HG03060 (cell line): Measurements from ENCODE around the gene ACTRT1.

Source experiments
- ATAC-seq: cut with Tn5 transposase; IDR thresholded peaks from one replicate; pipeline ENCODE4 v1.9.1; 2021; ENCODE audit warnings: low read depth, moderate number of reproducible peaks; ENCODE audit not compliant: unreplicated experiment

ACTRT1 gene

GRCh38 chrX:128052303-128052702 is at the start of gene ACTRT1:
ACTRT1 (minus strand) TSS chrX:128052403; CDS start chrX:128052206, 197 bp downstream.
- ATAC-seq: no peak

- no peak for ATAC-seq
These were observed 26.3 kb upstream of the ACTRT1 start for GRCh38 chrX:128078545-128078944.

- ATAC-seq: no peak
These were observed 5.2 kb upstream of the ACTRT1 start for GRCh38 chrX:128057421-128057820.

GRCh38 chrX:128051526-128051925 is 677 bp downstream of the ACTRT1 start:
- no peak for ATAC-seq

GRCh38 chrX:128035318-128035717 is 16.9 kb downstream of the ACTRT1 start:
- no peak for ATAC-seq

- no peak for ATAC-seq
These were observed 30.6 kb downstream of the ACTRT1 start for GRCh38 chrX:128021566-128021965.

- no peak for ATAC-seq
These were observed 31.5 kb downstream of the ACTRT1 start for GRCh38 chrX:128020701-128021100.

GRCh38 chrX:128019218-128019617 is 33.0 kb downstream of the ACTRT1 start:
- ATAC-seq: no peak

GRCh38 chrX:128012015-128012414 is 40.2 kb downstream of the ACTRT1 start:
- ATAC-seq: no peak

GRCh38 chrX:128007882-128008281 is 44.3 kb downstream of the ACTRT1 start:
- ATAC-seq: no peak
